Measurements from ENCODE around the gene DRC7. TPM values are rescaled to one million over a fixed set of nuclear protein-coding genes. Genes with fewer than 3 reads are reported as not detected.

DRC7 gene
- total and polyA plus RNA-seq, 4 donors, result 0.06 to 1.8 (median 0.08) TPM; not detected in 1

DNA sequence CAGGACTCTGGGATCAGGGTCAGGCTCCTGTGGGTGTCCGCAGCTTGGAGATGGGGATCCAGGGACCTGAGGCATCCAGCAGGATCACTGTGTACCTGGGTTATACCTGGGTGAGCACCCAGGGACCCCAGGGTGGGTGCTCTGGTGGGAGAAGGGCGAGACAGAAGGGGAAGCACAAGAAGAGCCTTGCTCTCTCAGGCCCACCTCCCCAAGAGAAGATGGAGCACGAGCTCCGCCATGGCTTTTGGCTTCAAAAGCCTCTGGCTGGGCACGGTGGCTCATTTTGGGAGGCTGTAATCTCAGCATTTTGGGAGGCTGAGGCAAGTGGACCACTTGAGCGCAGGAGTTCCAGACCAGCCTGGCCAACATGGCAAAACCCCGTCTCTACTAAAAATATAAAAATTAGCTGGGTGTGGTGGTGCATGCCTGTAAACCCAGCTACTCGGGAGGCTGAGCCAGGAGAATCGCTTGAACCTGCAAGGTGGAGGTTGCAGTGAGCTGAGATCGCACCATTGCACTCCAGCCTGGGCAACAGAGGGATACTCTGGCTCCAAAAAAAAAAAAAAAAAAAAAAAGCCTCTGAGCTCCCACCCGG lies 8.9 kb downstream of the DRC7 start:
- Histone ChIP-seq H3K9me3 (ENCODE audit: control insufficient read depth in 4 of 4, low read length in 3 of 4) (no peaks in the 10 kb centered on the region), H3K27ac (ENCODE audit: low read depth in 1 of 2, low read length in 2 of 2) (no peak overlapping the region), H3K4me1 (ENCODE audit: control insufficient read depth in 4 of 4, insufficient read depth in 4 of 4, low read length in 3 of 4) (peaks cover 6 to 26% (median 23%) of the 10 kb centered on the region in 4 donors), H3K4me3 (ENCODE audit: low read depth in 1 of 3, low read length in 3 of 3) (no peak overlapping the region), H3K36me3 (ENCODE audit: control insufficient read depth in 4 of 4, insufficient read depth in 3 of 4, low read depth in 1 of 4, low read length in 3 of 4) (no peaks in the 10 kb centered on the region), H3K27me3 (ENCODE audit: control insufficient read depth in 4 of 4, insufficient read depth in 4 of 4, low read length in 3 of 4) (no peaks in the 10 kb centered on the region), H3K9ac (ENCODE audit: low read depth in 1 of 2, low read length in 2 of 2) (no peak overlapping the region)
- DNase-seq (ENCODE audit: low spot score), result no peak
- TF ChIP-seq, protein P1, sequence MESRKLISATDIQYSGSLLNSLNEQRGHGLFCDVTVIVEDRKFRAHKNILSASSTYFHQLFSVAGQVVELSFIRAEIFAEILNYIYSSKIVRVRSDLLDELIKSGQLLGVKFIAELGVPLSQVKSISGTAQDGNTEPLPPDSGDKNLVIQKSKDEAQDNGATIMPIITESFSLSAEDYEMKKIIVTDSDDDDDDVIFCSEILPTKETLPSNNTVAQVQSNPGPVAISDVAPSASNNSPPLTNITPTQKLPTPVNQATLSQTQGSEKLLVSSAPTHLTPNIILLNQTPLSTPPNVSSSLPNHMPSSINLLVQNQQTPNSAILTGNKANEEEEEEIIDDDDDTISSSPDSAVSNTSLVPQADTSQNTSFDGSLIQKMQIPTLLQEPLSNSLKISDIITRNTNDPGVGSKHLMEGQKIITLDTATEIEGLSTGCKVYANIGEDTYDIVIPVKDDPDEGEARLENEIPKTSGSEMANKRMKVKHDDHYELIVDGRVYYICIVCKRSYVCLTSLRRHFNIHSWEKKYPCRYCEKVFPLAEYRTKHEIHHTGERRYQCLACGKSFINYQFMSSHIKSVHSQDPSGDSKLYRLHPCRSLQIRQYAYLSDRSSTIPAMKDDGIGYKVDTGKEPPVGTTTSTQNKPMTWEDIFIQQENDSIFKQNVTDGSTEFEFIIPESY (IDR thresholded peaks at IDR 0.05), result no peak
- TF ChIP-seq FOXA2 (IDR thresholded peaks at IDR 0.05) (no peak), FOXA1 (IDR thresholded peaks at IDR 0.05) (no peak), SP1 (IDR thresholded peaks at IDR 0.05) (no peak), JUND (IDR thresholded peaks at IDR 0.05) (no peak), HNF4G (IDR thresholded peaks at IDR 0.05) (no peak), YY1 (IDR thresholded peaks at IDR 0.05) (no peak), CTCF (IDR thresholded peaks at IDR 0.05; ENCODE audit: low read depth, low read length, missing input control) (no peak)
- TF ChIP-seq, protein P2, sequence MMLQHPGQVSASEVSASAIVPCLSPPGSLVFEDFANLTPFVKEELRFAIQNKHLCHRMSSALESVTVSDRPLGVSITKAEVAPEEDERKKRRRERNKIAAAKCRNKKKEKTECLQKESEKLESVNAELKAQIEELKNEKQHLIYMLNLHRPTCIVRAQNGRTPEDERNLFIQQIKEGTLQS (IDR thresholded peaks at IDR 0.05), result no peak
- TF ChIP-seq, protein P3, sequence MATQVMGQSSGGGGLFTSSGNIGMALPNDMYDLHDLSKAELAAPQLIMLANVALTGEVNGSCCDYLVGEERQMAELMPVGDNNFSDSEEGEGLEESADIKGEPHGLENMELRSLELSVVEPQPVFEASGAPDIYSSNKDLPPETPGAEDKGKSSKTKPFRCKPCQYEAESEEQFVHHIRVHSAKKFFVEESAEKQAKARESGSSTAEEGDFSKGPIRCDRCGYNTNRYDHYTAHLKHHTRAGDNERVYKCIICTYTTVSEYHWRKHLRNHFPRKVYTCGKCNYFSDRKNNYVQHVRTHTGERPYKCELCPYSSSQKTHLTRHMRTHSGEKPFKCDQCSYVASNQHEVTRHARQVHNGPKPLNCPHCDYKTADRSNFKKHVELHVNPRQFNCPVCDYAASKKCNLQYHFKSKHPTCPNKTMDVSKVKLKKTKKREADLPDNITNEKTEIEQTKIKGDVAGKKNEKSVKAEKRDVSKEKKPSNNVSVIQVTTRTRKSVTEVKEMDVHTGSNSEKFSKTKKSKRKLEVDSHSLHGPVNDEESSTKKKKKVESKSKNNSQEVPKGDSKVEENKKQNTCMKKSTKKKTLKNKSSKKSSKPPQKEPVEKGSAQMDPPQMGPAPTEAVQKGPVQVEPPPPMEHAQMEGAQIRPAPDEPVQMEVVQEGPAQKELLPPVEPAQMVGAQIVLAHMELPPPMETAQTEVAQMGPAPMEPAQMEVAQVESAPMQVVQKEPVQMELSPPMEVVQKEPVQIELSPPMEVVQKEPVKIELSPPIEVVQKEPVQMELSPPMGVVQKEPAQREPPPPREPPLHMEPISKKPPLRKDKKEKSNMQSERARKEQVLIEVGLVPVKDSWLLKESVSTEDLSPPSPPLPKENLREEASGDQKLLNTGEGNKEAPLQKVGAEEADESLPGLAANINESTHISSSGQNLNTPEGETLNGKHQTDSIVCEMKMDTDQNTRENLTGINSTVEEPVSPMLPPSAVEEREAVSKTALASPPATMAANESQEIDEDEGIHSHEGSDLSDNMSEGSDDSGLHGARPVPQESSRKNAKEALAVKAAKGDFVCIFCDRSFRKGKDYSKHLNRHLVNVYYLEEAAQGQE (IDR thresholded peaks at IDR 0.05), result no peak
- 67% methylated on average over 11 of the region's 11 CpGs for WGBS

DNA sequence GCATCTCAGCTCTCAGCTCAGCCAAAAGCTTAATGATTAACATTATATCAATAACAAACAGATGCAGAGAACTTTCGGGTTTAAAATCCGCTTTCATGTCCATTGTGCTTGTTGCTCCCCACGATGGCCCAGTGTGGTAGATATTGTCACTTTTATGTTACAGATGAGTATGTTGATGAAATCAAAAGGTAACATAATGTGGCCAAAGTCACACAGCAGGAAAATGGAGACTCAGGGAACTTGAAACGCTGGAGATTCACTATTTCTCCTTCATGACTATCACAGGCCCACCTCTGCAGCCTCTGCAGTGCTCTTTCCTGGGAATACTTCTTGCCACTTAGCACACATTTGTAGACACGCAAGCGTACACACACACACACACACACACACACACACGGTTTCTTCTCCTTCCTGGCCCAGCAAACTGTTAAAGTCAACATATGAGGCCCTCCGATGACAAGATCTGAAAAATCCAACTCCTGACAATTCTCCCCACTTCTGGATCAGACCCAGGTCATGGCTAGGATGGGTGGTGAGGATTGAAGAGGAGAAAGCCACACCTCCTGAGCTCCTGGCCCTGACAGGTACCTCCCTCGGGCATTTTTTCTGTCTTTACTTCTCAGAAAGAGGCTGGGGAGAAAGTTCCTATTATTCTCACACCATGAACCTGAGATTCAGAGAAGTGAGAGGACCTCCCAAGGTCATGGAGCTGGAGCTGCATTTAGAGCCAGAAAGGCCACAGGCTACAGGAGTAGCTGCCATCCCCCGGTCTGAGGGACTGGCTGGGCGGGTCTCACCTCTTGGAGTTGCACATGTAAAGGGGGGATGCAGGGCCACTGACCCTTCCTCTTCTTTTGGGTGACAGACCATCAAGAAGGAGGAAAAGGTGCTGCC lies 9.7 kb downstream of the DRC7 start:
- TF ChIP-seq JUND (IDR thresholded peaks at IDR 0.05) (no peak), YY1 (IDR thresholded peaks at IDR 0.05) (peak; percentile 88), HNF4G (IDR thresholded peaks at IDR 0.05) (no peak), FOXA2 (IDR thresholded peaks at IDR 0.05) (peak; percentile 90), EGR1 (IDR thresholded peaks at IDR 0.05; ENCODE audit: low read depth in 2 of 2) (no peak), FOXA1 (IDR thresholded peaks at IDR 0.05) (peak; percentile 68), RXRA (IDR thresholded peaks at IDR 0.05) (peak in 1 of 2 donors; percentile 64), HNF4A (conservative IDR thresholded peaks at IDR 0.05) (peak; percentile 46 to 66), TAF1 (conservative IDR thresholded peaks at IDR 0.05) (no peak), SP1 (IDR thresholded peaks at IDR 0.05) (peak; percentile 73), RAD21 (IDR thresholded peaks at IDR 0.05) (peak; percentile 16 to 43)
- TF ChIP-seq, protein P3 (IDR thresholded peaks at IDR 0.05), result peak; percentile 71
- TF ChIP-seq, protein P1 (IDR thresholded peaks at IDR 0.05), result no peak
- H3K27ac ChIP-seq (ENCODE audit: low read depth in 1 of 2, low read length in 2 of 2), result peak overlapping the region; percentile 75 to 79
- 35% methylated on average over 11 of the region's 11 CpGs for WGBS
- peak overlapping the region in 1 of 2 donors; percentile 60 for H3K9ac ChIP-seq (ENCODE audit: low read depth in 1 of 2, low read length in 2 of 2)
- no peak for DNase-seq (ENCODE audit: low spot score)
- no peak overlapping the region for H3K4me3 ChIP-seq (ENCODE audit: low read depth in 1 of 3, low read length in 3 of 3)
- H3K9me3 ChIP-seq (ENCODE audit: control insufficient read depth in 4 of 4, low read length in 3 of 4), result no peaks in the 10 kb centered on the region
- H3K36me3 ChIP-seq (ENCODE audit: control insufficient read depth in 4 of 4, insufficient read depth in 3 of 4, low read depth in 1 of 4, low read length in 3 of 4), result no peaks in the 10 kb centered on the region
- H3K27me3 ChIP-seq (ENCODE audit: control insufficient read depth in 4 of 4, insufficient read depth in 4 of 4, low read length in 3 of 4), result no peaks in the 10 kb centered on the region
- H3K4me1 ChIP-seq (ENCODE audit: control insufficient read depth in 4 of 4, insufficient read depth in 4 of 4, low read length in 3 of 4), result peaks cover 6 to 26% (median 23%) of the 10 kb centered on the region in 4 donors
